ENCODE measurements around the gene RNF103.

DNA sequence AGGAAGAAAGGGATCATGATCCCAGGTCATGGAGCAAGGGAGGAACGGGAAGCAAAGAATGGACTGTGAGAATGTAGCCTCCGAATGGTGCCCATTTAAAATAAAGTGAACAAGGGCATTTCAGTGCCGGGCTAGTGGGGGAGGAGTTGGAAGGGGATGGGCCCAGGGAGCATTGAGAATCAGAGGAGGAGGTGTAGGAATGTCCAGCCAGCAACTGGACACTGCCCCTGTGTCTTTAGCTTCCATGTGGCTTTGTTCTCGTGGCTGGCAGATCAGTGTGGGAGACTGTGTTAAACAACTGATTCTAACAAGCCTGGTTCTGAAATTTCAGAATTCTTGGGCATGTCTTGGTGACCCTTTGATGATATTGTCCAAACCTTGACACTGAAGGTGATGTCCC, 1.4 kb upstream of the RNF103 start:
- no peak for TF ChIP-seq ZNF274 (IDR thresholded peaks at IDR 0.05; ENCODE audit: low read depth, low read length)
- TF ChIP-seq YY1 (IDR thresholded peaks at IDR 0.05; ENCODE audit: insufficient read depth, insufficient read length) = no peak

Data from NT2/D1 (cell line).